ENCODE data around the gene PIMREG. TPM values are rescaled to one million over a fixed set of nuclear protein-coding genes. Genes with fewer than 3 reads are reported as not detected.
"Not testable (repeated sequence)": the region's sequence is repeated elsewhere in the genome, so short reads cannot be mapped to it uniquely, and the experiment has no call there.

The PIMREG gene
- total RNA-seq, 2 donors from 2014 or later: 0.56 TPM; not detected in 1

GRCh38 chr17:6473128-6473767, 29.0 kb downstream of the PIMREG start:
- intact Hi-C loops (cut with DNase I): loop anchor here (5.0 to 10.0 kb wide), 5 partner anchors 82 to 172 kb away; partner anchors contain the start of genes PITPNM3 (in 2 of the 2), KIAA0753 (in 1 of the 2) and TXNDC17 (in 1 of the 2)
- peak; percentile 92 for DNase-seq (ENCODE audit: low spot score)

GRCh38 chr17:6474376-6474775, 30.1 kb downstream of the PIMREG start:
- no peak for DNase-seq (ENCODE audit: low spot score)
- intact Hi-C loops (cut with DNase I): loop anchor here (5.0 to 10.0 kb wide), 5 partner anchors 80 to 170 kb away; partner anchors contain the start of genes PITPNM3 (in 2 of the 2), KIAA0753 (in 1 of the 2) and TXNDC17 (in 1 of the 2)

- intact Hi-C loops (cut with DNase I): loop anchor here (5.0 to 10.0 kb wide), 5 partner anchors 80 to 170 kb away; partner anchors contain the start of genes PITPNM3 (in 2 of the 2), KIAA0753 (in 1 of the 2) and TXNDC17 (in 1 of the 2)
Observed at GRCh38 chr17:6474906-6475305, 30.7 kb downstream of the PIMREG start.

GRCh38 chr17:6475411-6475810, 31.2 kb downstream of the PIMREG start:
- DNase-seq (ENCODE audit: low spot score): no peak
- intact Hi-C loops (cut with DNase I): loop anchor here (10.0 kb wide), 4 partner anchors 79 to 169 kb away; partner anchors contain the start of genes KIAA0753 (in 1 of the 2), PITPNM3 (in 1 of the 2) and TXNDC17 (in 1 of the 2)

More at GRCh38 chr17:6474906-6475305, 30.7 kb downstream of the PIMREG start:
- no peak for DNase-seq (ENCODE audit: low spot score)

GRCh38 chr17:6476076-6476809, 32.0 kb downstream of the PIMREG start:
- intact Hi-C loops (cut with DNase I): loop anchor here (10.0 kb wide), 4 partner anchors 79 to 169 kb away; partner anchors contain the start of genes KIAA0753 (in 1 of the 2), PITPNM3 (in 1 of the 2) and TXNDC17 (in 1 of the 2)
- DNase-seq (ENCODE audit: low spot score): no peak

GRCh38 chr17:6476810-6477179, 32.5 kb downstream of the PIMREG start:
- no peak for DNase-seq (ENCODE audit: low spot score)
- intact Hi-C loops (cut with DNase I): loop anchor here (10.0 kb wide), 4 partner anchors 78 to 168 kb away; partner anchors contain the start of genes KIAA0753 (in 1 of the 2), PITPNM3 (in 1 of the 2) and TXNDC17 (in 1 of the 2)

- intact Hi-C loops (cut with DNase I): loop anchor here (10.0 kb wide), 4 partner anchors 77 to 167 kb away; partner anchors contain the start of genes KIAA0753 (in 1 of the 2), PITPNM3 (in 1 of the 2) and TXNDC17 (in 1 of the 2)
- DNase-seq (ENCODE audit: low spot score): no peak
Observed at GRCh38 chr17:6477831-6478383, 33.7 kb downstream of the PIMREG start.

GRCh38 chr17:6478486-6478885, 34.2 kb downstream of the PIMREG start:
- intact Hi-C loops (cut with DNase I): loop anchor here (10.0 kb wide), 4 partner anchors 76 to 166 kb away; partner anchors contain the start of genes KIAA0753 (in 1 of the 2), PITPNM3 (in 1 of the 2) and TXNDC17 (in 1 of the 2)
- DNase-seq (ENCODE audit: low spot score): no peak

GRCh38 chr17:6479622-6480302, 35.5 kb downstream of the PIMREG start:
- intact Hi-C loops (cut with DNase I): loop anchor here (10.0 kb wide), 4 partner anchors 75 to 165 kb away; partner anchors contain the start of genes KIAA0753 (in 1 of the 2), PITPNM3 (in 1 of the 2) and TXNDC17 (in 1 of the 2)
- DNase-seq (ENCODE audit: low spot score): no peak

GRCh38 chr17:6480303-6480675, 36.0 kb downstream of the PIMREG start:
- intact Hi-C loops (cut with DNase I): no loop called here
- no peak for DNase-seq (ENCODE audit: low spot score)

GRCh38 chr17:6482105-6482455, 37.8 kb downstream of the PIMREG start:
- intact Hi-C loops (cut with DNase I): no loop called here
- no peak for DNase-seq (ENCODE audit: low spot score)

GRCh38 chr17:6482796-6483195, 38.5 kb downstream of the PIMREG start:
- intact Hi-C loops (cut with DNase I); DNase-seq (ENCODE audit: low spot score): not testable (repeated sequence)

GRCh38 chr17:6483507-6483906, 39.3 kb downstream of the PIMREG start:
- no peak for DNase-seq (ENCODE audit: low spot score)
- intact Hi-C loops (cut with DNase I): no loop called here

GRCh38 chr17:6485646-6486412, 41.6 kb downstream of the PIMREG start:
- DNase-seq (ENCODE audit: low spot score): no peak
- intact Hi-C loops (cut with DNase I): no loop called here

- intact Hi-C loops (cut with DNase I): no loop called here
- DNase-seq (ENCODE audit: low spot score): no peak
Observed at GRCh38 chr17:6487251-6488007, 43.2 kb downstream of the PIMREG start.

- DNase-seq (ENCODE audit: low spot score): peak; percentile 0
- intact Hi-C loops (cut with DNase I): no loop called here
Observed at GRCh38 chr17:6488008-6488539, 43.8 kb downstream of the PIMREG start.

- intact Hi-C loops (cut with DNase I): no loop called here
Observed at GRCh38 chr17:6489016-6489550, 44.8 kb downstream of the PIMREG start.

More at GRCh38 chr17:6489016-6489550, 44.8 kb downstream of the PIMREG start:
- no peak for DNase-seq (ENCODE audit: low spot score)
